GM19240 (cell line): ENCODE measurements around the gene ATRN.

Experiments
- DNase-seq: peaks from one replicate; pipeline ENCODE4 v3.0.0; 2011; ENCODE audit warnings: low spot score; ENCODE audit not compliant: insufficient read length

ATRN gene

GRCh38 chr20:3654326-3655130, 183.7 kb downstream of the ATRN start:
- no peak for DNase-seq

GRCh38 chr20:3655131-3655405, 184.2 kb downstream of the ATRN start:
- DNase-seq, result no peak

- no peak for DNase-seq
Measured at GRCh38 chr20:3658019-3658715, 187.3 kb downstream of the ATRN start.

GRCh38 chr20:3658716-3659491, 188.1 kb downstream of the ATRN start:
- DNase-seq, result peak; percentile 92

GRCh38 chr20:3659492-3660261, 188.9 kb downstream of the ATRN start:
- DNase-seq, result no peak

- DNase-seq, result no peak
Measured at GRCh38 chr20:3660262-3661059, 189.6 kb downstream of the ATRN start.

- no peak for DNase-seq
Measured at GRCh38 chr20:3661060-3661813, 190.4 kb downstream of the ATRN start.

GRCh38 chr20:3661814-3662665, 191.2 kb downstream of the ATRN start:
- DNase-seq, result no peak

- no peak for DNase-seq
Measured at GRCh38 chr20:3663031-3663701, 192.3 kb downstream of the ATRN start, which contains the start of gene GFRA4. GFRA4 (minus strand) TSS chr20:3663399; CDS start chr20:3663399, 0 bp downstream.

GRCh38 chr20:3663858-3664257, 193.0 kb downstream of the ATRN start:
- DNase-seq, result no peak

GRCh38 chr20:3667434-3668037, 196.7 kb downstream of the ATRN start:
- no peak for DNase-seq

GRCh38 chr20:3669710-3670367, 199.0 kb downstream of the ATRN start:
- DNase-seq, result no peak

- no peak for DNase-seq
Measured at GRCh38 chr20:3670511-3670910, 199.7 kb downstream of the ATRN start.

GRCh38 chr20:3670945-3671344, 200.1 kb downstream of the ATRN start:
- DNase-seq, result no peak

- DNase-seq, result no peak
Measured at GRCh38 chr20:3671986-3672546, 201.2 kb downstream of the ATRN start.

GRCh38 chr20:3672547-3673171, 201.8 kb downstream of the ATRN start:
- no peak for DNase-seq
